A673 (cell line): ENCODE measurements around the gene ZNF549. TPM values are rescaled to one million over a fixed set of nuclear protein-coding genes. Genes with fewer than 3 reads are reported as not detected.
A peak's percentile ranks its signal among the peaks of the same experiment; 100 is the strongest.

ENCODE experiments used
- BruUV-seq: library from RNA; stranded (reverse); fragments of 400-500 nt; replicated peaks from 2 replicates; lab custom pipeline; 2021; lab: Mats Ljungman, UMichigan
- CTCF ChIA-PET: fragments of 300-600 bp; sonication (Branson Sonifier 250); formaldehyde crosslinking; loops from one replicate; lab custom pipeline; 2022; ENCODE audit warnings: antibody characterized with exemption; lab: Charles Lee
- POLR2A ChIA-PET: fragments of 300-600 bp; sonication (Branson Sonifier 250); formaldehyde crosslinking; loops from one replicate; lab custom pipeline; 2022; ENCODE audit warnings: antibody characterized with exemption; ENCODE audit not compliant: low non-redundant PET; lab: Charles Lee
- DNase-seq: peaks from one replicate; pipeline ENCODE4 v3.0.0-alpha.2; 2015; ENCODE audit warnings: low spot score
- H3K27ac ChIP-seq: fragments of 200-600 bp; sonication (generic); 2 replicates; pipeline ENCODE4 v1.5.1; 2016; ENCODE audit warnings: mixed run types, low read depth, mild to moderate bottlenecking, mixed read lengths, antibody characterized with exemption, low read length; ENCODE audit not compliant: poor library complexity, severe bottlenecking
- H3K27me3 ChIP-seq: fragments of 200-600 bp; sonication (generic); replicated peaks from 2 replicates; pipeline ENCODE4 v1.6.1; 2017; ENCODE audit warnings: mixed run types, low read depth, mild to moderate bottlenecking, mixed read lengths, antibody characterized with exemption, low read length; ENCODE audit not compliant: insufficient read depth, poor library complexity
- H3K36me3 ChIP-seq: fragments of 200-600 bp; sonication (generic); 2 replicates; pipeline ENCODE4 v1.6.1; 2016; ENCODE audit warnings: mixed run types, mild to moderate bottlenecking, mixed read lengths, antibody characterized with exemption, low read length; ENCODE audit not compliant: insufficient read depth, poor library complexity, severe bottlenecking
- H3K4me1 ChIP-seq: fragments of 200-600 bp; sonication (generic); 2 replicates; pipeline ENCODE4 v1.6.1; 2017; ENCODE audit warnings: mixed run types, mild to moderate bottlenecking, mixed read lengths, antibody characterized with exemption, low read length; ENCODE audit not compliant: insufficient read depth, poor library complexity, severe bottlenecking
- H3K4me3 ChIP-seq: fragments of 200-600 bp; sonication (generic); 2 replicates; pipeline ENCODE4 v1.5.1; 2016; ENCODE audit warnings: low read depth, mixed run types, mild to moderate bottlenecking, mixed read lengths, low read length; ENCODE audit not compliant: poor library complexity, severe bottlenecking
- H3K9me3 ChIP-seq: fragments of 200-600 bp; sonication (generic); 2 replicates; pipeline ENCODE4 v1.6.1; 2016; ENCODE audit warnings: mixed run types, low read depth, mild to moderate bottlenecking, mixed read lengths, antibody characterized with exemption, low read length; ENCODE audit not compliant: poor library complexity, severe bottlenecking
- EZH2 ChIP-seq: fragments of 200-600 bp; sonication (generic); IDR thresholded peaks from 2 replicates; pipeline ENCODE4 v1.6.1; 2017; ENCODE audit warnings: borderline replicate concordance, low read depth, mild to moderate bottlenecking, mixed read lengths, antibody characterized with exemption, low read length; ENCODE audit not compliant: poor library complexity, severe bottlenecking
- intact Hi-C: fragments of 100-400 bp; cut with micrococcal nuclease; formaldehyde crosslinking; loops from one replicate; pipeline ENCODE4 v1.10.0; 2022; ENCODE audit not compliant: unreplicated experiment
- total RNA-seq: library from RNA; stranded (reverse); gene quantifications from 2 replicates; pipeline ENCODE4 v1.2.3, GENCODE V29; 2021
- TF ChIP-seq, protein P1 (sequence below): fragments of 300-800, 200-600 bp; sonication (generic); conservative IDR thresholded peaks from 2 replicates; pipeline ENCODE4 v1.5.1; 2017; ENCODE audit warnings: low read depth, mild to moderate bottlenecking, antibody characterized with exemption, low read length, moderate library complexity, mixed read lengths

ZNF549 gene
- total RNA-seq, 1 experiment from 2014 or later = 10.1 TPM

DNA sequence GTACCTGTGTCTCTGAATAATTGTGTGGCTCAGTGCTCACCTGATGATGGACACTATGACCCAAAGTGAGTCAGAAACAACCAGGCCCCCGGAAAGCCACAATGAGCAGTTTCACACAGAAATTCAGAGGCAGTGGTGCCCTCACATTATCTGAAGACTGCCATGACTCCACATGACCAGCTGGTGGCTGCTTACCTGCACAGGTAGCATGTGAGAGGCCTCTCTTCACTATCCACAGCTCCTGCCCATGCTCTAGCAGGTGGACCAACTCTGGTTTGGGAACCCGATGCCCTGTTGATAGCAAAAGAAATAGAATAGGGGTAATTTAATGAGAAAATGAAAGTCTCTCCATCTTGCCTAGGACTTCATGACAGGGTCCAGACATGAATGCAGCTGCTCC, 25.3 kb downstream of the ZNF549 start:
- no peaks in the 10 kb centered on the region for H3K27me3 ChIP-seq
- no peak overlapping the region for H3K27ac ChIP-seq
- ChIA-PET CTCF (no interaction called here), POLR2A (no interaction called here)
- intact Hi-C loops = loop anchor here (10.0 kb wide), 1 partner anchor 602 kb away; the partner anchor contains the start of gene ZNF329
- no peaks in the 10 kb centered on the region for H3K4me1 ChIP-seq
- DNase-seq = no peak
- H3K9me3 ChIP-seq = peaks cover 42% of the 10 kb centered on the region
- peaks cover 79% of the 10 kb centered on the region for H3K36me3 ChIP-seq
- no peak overlapping the region for H3K4me3 ChIP-seq
- TF ChIP-seq, protein P1, sequence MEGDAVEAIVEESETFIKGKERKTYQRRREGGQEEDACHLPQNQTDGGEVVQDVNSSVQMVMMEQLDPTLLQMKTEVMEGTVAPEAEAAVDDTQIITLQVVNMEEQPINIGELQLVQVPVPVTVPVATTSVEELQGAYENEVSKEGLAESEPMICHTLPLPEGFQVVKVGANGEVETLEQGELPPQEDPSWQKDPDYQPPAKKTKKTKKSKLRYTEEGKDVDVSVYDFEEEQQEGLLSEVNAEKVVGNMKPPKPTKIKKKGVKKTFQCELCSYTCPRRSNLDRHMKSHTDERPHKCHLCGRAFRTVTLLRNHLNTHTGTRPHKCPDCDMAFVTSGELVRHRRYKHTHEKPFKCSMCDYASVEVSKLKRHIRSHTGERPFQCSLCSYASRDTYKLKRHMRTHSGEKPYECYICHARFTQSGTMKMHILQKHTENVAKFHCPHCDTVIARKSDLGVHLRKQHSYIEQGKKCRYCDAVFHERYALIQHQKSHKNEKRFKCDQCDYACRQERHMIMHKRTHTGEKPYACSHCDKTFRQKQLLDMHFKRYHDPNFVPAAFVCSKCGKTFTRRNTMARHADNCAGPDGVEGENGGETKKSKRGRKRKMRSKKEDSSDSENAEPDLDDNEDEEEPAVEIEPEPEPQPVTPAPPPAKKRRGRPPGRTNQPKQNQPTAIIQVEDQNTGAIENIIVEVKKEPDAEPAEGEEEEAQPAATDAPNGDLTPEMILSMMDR = no peak
- TF ChIP-seq EZH2 = no peak
- no TSS peak for BruUV-seq

DNA sequence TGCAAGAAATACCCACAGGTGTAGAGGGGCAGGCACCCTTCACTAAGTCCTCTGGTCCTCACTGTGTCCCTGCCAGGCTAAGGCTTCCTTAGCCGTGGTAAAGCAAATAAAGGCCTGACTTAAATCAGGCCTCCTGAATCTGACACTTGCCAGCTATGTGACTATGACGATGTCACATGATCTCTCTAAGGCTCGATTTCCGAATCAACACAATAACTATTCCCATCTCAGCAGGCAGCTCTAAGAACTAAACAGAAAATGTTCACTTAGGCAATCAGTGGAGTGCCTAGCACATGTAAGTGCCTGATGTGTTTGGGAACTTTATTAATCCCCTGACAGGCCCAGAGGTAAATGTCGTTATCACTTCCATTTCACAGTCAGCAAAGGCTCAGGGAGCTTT, 30.5 kb downstream of the ZNF549 start:
- ChIA-PET POLR2A (interaction anchor here (0.6 kb wide), 1 partner anchor 128 kb away, joined by 3 read pairs; no protein-coding TSS in a partner anchor), CTCF (no interaction called here)
- peaks cover 27% of the 10 kb centered on the region for H3K36me3 ChIP-seq
- intact Hi-C loops = loop anchor here (10.0 kb wide), 1 partner anchor 597 kb away; the partner anchor contains the start of gene ZNF329
- peaks cover 36% of the 10 kb centered on the region for H3K9me3 ChIP-seq
- TF ChIP-seq EZH2 = no peak
- TF ChIP-seq, protein P1 = no peak
- H3K27ac ChIP-seq = no peak overlapping the region
- no peaks in the 10 kb centered on the region for H3K27me3 ChIP-seq
- no TSS peak for BruUV-seq
- no peaks in the 10 kb centered on the region for H3K4me1 ChIP-seq
- H3K4me3 ChIP-seq = no peak overlapping the region
- DNase-seq = no peak

DNA sequence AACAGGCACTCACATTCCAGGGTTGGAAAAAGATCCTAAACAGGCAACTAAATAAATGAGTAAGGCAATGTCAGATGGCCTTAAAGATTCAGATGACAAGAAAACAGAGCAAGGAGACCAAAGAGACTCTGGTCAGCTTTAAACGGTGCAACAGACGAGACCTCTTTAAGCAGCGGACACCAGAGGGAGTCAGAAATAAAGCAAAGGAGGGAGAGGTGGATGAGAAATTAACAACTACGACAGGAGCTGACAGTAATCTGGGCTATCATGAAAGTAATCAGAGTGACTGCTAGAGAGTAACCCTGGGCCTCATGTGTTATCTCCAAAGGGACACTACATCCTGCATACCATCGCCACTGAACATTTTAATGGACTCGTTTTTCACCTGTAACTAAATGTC, 31.4 kb downstream of the ZNF549 start:
- Histone ChIP-seq H3K27ac (no peak overlapping the region), H3K36me3 (peaks cover 22% of the 10 kb centered on the region), H3K9me3 (peaks cover 34% of the 10 kb centered on the region), H3K4me3 (peak overlapping the region; percentile 96), H3K4me1 (no peaks in the 10 kb centered on the region), H3K27me3 (no peaks in the 10 kb centered on the region)
- ChIA-PET CTCF (no interaction called here), POLR2A (interaction anchor here (0.6 kb wide), 1 partner anchor 127 kb away, joined by 3 read pairs; no protein-coding TSS in a partner anchor)
- no TSS peak for BruUV-seq
- TF ChIP-seq, protein P1 = peak; percentile 20; the same call in 1 of the 2 replicates
- no peak for TF ChIP-seq EZH2
- DNase-seq = peak; percentile 23
- intact Hi-C loops = loop anchor here (10.0 kb wide), 1 partner anchor 596 kb away; the partner anchor contains the start of gene ZNF329
